Hepatocyte (in vitro differentiated cells): ENCODE results near the gene SCD5. TPM values are rescaled to one million over a fixed set of nuclear protein-coding genes. Genes with fewer than 3 reads are reported as not detected.

Experiments used
- DNase-seq: peaks from one replicate; pipeline ENCODE4 v3.0.0-alpha.2; 2016; ENCODE audit warnings: low spot score
- H2AFZ ChIP-seq: fragments of 200-600 bp; sonication (generic); 2 replicates; pipeline ENCODE4 v1.6.0; 2016; ENCODE audit warnings: antibody characterized with exemption, mild to moderate bottlenecking
- H3K27ac ChIP-seq: fragments of 200-600 bp; sonication (generic); 2 replicates; pipeline ENCODE4 v1.5.1; 2016; ENCODE audit warnings: mild to moderate bottlenecking
- H3K27me3 ChIP-seq: fragments of 200-600 bp; sonication (generic); 2 replicates; pipeline ENCODE4 v1.6.1; 2016
- H3K36me3 ChIP-seq: fragments of 200-600 bp; sonication (generic); replicated peaks from 2 replicates; pipeline ENCODE4 v1.5.1; 2016; ENCODE audit warnings: low read depth; ENCODE audit not compliant: insufficient read depth
- H3K4me1 ChIP-seq: fragments of 200-600 bp; sonication (generic); 2 replicates; pipeline ENCODE4 v1.5.1; 2016; ENCODE audit warnings: mild to moderate bottlenecking, moderate library complexity; ENCODE audit not compliant: insufficient read depth
- H3K4me2 ChIP-seq: fragments of 200-600 bp; sonication (generic); 2 replicates; pipeline ENCODE4 v1.6.0; 2016
- H3K4me3 ChIP-seq: fragments of 200-600 bp; sonication (generic); 2 replicates; pipeline ENCODE4 v1.5.1; 2016; ENCODE audit warnings: mild to moderate bottlenecking
- H3K79me2 ChIP-seq: fragments of 200-600 bp; sonication (generic); 2 replicates; pipeline ENCODE4 v1.6.0; 2017; ENCODE audit warnings: mild to moderate bottlenecking
- H3K9me2 ChIP-seq: fragments of 200-600 bp; sonication (generic); replicated peaks from 2 replicates; pipeline ENCODE4 v1.6.0; 2017; ENCODE audit warnings: mild to moderate bottlenecking; ENCODE audit not compliant: insufficient read depth
- H3K9me3 ChIP-seq: fragments of 200-600 bp; sonication (generic); 2 replicates; pipeline ENCODE4 v1.5.1; 2016; ENCODE audit warnings: low read depth, mild to moderate bottlenecking
- H4K20me1 ChIP-seq: fragments of 200-600 bp; sonication (generic); 2 replicates; pipeline ENCODE4 v1.6.0; 2016; ENCODE audit warnings: mild to moderate bottlenecking; ENCODE audit not compliant: insufficient read depth, poor library complexity, severe bottlenecking
- EZH2 ChIP-seq: fragments of 200-600 bp; sonication (generic); IDR thresholded peaks from 2 replicates; pipeline ENCODE4 v1.6.1; 2016; ENCODE audit warnings: antibody characterized with exemption, mild to moderate bottlenecking, borderline replicate concordance
- EZH2phosphoT487 ChIP-seq: fragments of 200-600 bp; sonication (generic); IDR thresholded peaks from one replicate; pipeline ENCODE4 v1.6.1; 2018; ENCODE audit warnings: antibody characterized with exemption, mild to moderate bottlenecking, low read depth, moderate library complexity; ENCODE audit not compliant: unreplicated experiment, severe bottlenecking
- WGBS: methylation state at CpG from one replicate; pipeline ENCODE4 v1.1.6; 2016; ENCODE audit warnings: low lambda C conversion rate; ENCODE audit errors: missing lambda C conversion rate; 5-methylcytosine and 5-hydroxymethylcytosine counted together
- polyA plus RNA-seq: library from polyadenylated mRNA; unstranded; fragments of >200 nt; fragmentation: Nextera tagmentation; extraction: Ambion mirVana; gene quantifications from 2 replicates; pipeline ENCODE4 v1.2.1, GENCODE V29; 2016
- total RNA-seq: library from RNA; depleted of rRNA; stranded (reverse); fragments of >200 nt; gene quantifications from 2 replicates; pipeline ENCODE4 v1.2.3, GENCODE V29; 2014
- TF ChIP-seq, protein P1 (sequence below): fragments of 200-600 bp; sonication (generic); IDR thresholded peaks from 2 replicates; pipeline ENCODE4 v1.5.1; 2016; ENCODE audit warnings: antibody characterized with exemption, mild to moderate bottlenecking; ENCODE audit not compliant: poor library complexity

Gene SCD5
- total and polyA plus RNA-seq, 2 experiments from 2014 or later = 6.4 to 19.2 TPM

DNA sequence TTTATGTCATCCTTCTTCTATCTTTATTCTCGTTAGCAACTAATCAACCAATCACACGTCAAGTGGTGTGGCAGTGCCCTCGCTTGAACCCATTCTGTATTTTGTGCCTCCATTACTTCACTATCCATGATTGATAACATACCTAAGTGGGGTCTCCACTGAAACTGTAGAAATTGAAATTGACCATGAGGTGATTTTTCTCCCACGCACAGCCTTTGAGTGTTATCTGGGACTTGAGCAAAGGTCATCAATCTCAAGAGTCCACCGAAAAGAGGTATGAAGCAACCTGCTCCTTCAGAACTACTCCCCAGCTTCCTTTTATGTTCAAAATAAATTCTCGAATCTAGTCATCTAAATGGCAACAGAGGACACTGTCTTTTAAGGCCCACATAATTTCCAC is 111.1 kb downstream of the SCD5 start:
- WGBS = 68% methylated on average over 6 of the region's 6 CpGs
- no peak for TF ChIP-seq EZH2
- no peak for TF ChIP-seq EZH2phosphoT487
- TF ChIP-seq, protein P1, sequence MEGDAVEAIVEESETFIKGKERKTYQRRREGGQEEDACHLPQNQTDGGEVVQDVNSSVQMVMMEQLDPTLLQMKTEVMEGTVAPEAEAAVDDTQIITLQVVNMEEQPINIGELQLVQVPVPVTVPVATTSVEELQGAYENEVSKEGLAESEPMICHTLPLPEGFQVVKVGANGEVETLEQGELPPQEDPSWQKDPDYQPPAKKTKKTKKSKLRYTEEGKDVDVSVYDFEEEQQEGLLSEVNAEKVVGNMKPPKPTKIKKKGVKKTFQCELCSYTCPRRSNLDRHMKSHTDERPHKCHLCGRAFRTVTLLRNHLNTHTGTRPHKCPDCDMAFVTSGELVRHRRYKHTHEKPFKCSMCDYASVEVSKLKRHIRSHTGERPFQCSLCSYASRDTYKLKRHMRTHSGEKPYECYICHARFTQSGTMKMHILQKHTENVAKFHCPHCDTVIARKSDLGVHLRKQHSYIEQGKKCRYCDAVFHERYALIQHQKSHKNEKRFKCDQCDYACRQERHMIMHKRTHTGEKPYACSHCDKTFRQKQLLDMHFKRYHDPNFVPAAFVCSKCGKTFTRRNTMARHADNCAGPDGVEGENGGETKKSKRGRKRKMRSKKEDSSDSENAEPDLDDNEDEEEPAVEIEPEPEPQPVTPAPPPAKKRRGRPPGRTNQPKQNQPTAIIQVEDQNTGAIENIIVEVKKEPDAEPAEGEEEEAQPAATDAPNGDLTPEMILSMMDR = no peak

GRCh38 chr4:82681754-82682153 is 116.8 kb downstream of the SCD5 start:
- Histone ChIP-seq H3K36me3 (no peaks in the 10 kb centered on the region), H3K79me2 (no peaks in the 10 kb centered on the region), H3K4me3 (no peak overlapping the region), H4K20me1 (no peaks in the 10 kb centered on the region), H3K4me2 (no peak overlapping the region), H2AFZ (no peak overlapping the region), H3K27ac (no peak overlapping the region), H3K4me1 (peaks cover 12% of the 10 kb centered on the region), H3K9me3 (no peaks in the 10 kb centered on the region), H3K9me2 (no peaks in the 10 kb centered on the region), H3K27me3 (no peaks in the 10 kb centered on the region)
- TF ChIP-seq, protein P1 = no peak
- no peak for TF ChIP-seq EZH2
- TF ChIP-seq EZH2phosphoT487 = no peak
- 95% methylated on average over 1 of the region's 1 CpG for WGBS
- DNase-seq = no peak

More for the DNA sequence above, 111.1 kb downstream of the SCD5 start:
- Histone ChIP-seq H2AFZ (no peak overlapping the region), H3K27me3 (no peaks in the 10 kb centered on the region), H3K27ac (no peak overlapping the region), H3K9me3 (no peaks in the 10 kb centered on the region), H4K20me1 (no peaks in the 10 kb centered on the region), H3K4me2 (no peak overlapping the region), H3K4me3 (no peak overlapping the region), H3K79me2 (no peaks in the 10 kb centered on the region), H3K9me2 (no peaks in the 10 kb centered on the region), H3K4me1 (peaks cover 5% of the 10 kb centered on the region), H3K36me3 (no peaks in the 10 kb centered on the region)
- no peak for DNase-seq

DNA sequence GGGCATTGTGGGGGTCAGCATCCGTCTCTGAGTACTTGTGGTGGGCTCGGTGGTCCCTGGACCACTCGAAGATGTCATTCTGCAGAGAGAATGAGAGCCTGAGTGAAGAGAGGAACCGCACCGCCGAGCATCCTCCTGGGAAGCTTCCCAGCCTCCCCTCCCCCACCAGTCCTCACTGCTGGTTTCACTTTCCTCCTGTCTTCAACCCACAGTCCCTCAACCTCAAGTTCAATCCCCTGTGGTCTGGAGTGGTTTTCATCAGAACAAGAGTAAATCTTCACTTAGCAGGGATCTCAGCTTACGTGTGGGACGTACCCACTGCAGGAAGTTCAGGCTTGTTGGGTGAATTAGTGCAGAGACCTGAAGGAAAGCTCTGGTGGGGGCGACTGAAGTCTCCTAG is 117.8 kb downstream of the SCD5 start:
- no peaks in the 10 kb centered on the region for H3K79me2 ChIP-seq
- H3K27me3 ChIP-seq = no peaks in the 10 kb centered on the region
- no peak overlapping the region for H3K4me3 ChIP-seq
- H3K4me2 ChIP-seq = no peak overlapping the region
- H3K36me3 ChIP-seq = no peaks in the 10 kb centered on the region
- WGBS = 79% methylated on average over 9 of the region's 9 CpGs
- no peak overlapping the region for H2AFZ ChIP-seq
- no peak overlapping the region for H3K27ac ChIP-seq
- TF ChIP-seq, protein P1 = no peak
- no peak for TF ChIP-seq EZH2
- no peaks in the 10 kb centered on the region for H3K9me3 ChIP-seq
- H3K4me1 ChIP-seq = peaks cover 17% of the 10 kb centered on the region
- DNase-seq = no peak
- H3K9me2 ChIP-seq = no peaks in the 10 kb centered on the region
- no peaks in the 10 kb centered on the region for H4K20me1 ChIP-seq

DNA sequence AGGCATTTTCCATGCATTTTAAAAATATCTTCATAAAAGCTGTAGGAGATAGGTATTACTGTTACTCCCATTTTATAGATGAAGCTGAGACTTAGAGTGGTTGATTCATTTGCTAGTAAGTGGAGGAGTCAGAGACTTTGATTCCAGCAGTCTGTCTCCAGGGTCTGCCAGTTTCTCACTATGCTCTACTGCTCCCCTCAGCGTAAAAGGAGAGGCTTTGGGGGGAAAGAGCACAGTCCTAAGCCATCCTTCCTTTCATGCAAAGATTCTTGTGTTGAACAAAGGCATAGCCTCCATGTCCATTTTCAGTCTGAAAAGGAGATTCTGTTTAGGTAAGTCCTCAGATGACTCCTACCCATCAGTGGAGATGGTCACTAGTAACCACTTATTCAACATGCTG is 119.1 kb downstream of the SCD5 start:
- no peak for TF ChIP-seq EZH2phosphoT487
- TF ChIP-seq, protein P1 = no peak
- no peak for TF ChIP-seq EZH2
- H4K20me1 ChIP-seq = no peaks in the 10 kb centered on the region
- no peak overlapping the region for H2AFZ ChIP-seq
- no peak overlapping the region for H3K4me3 ChIP-seq
- H3K36me3 ChIP-seq = no peaks in the 10 kb centered on the region
- no peak for DNase-seq
- H3K79me2 ChIP-seq = no peaks in the 10 kb centered on the region
- whole genome bisulfite sequencing = 68% methylated on average over 1 of the region's 1 CpG
- no peaks in the 10 kb centered on the region for H3K9me2 ChIP-seq
- H3K27ac ChIP-seq = no peak overlapping the region
- H3K27me3 ChIP-seq = no peaks in the 10 kb centered on the region
- H3K4me1 ChIP-seq = peaks cover 17% of the 10 kb centered on the region
- H3K4me2 ChIP-seq = no peak overlapping the region
- H3K9me3 ChIP-seq = no peaks in the 10 kb centered on the region
